GM19240 (cell line): ENCODE results near the gene ADSS1.

Source experiments
- DNase-seq: peaks from one replicate; pipeline ENCODE4 v3.0.0; 2011; ENCODE audit warnings: low spot score; ENCODE audit not compliant: insufficient read length

Gene ADSS1

GRCh38 chr14:104781271-104782077 is 57.4 kb downstream of the ADSS1 start:
- no peak for DNase-seq

- DNase-seq: no peak
Observed at GRCh38 chr14:104782086-104782807, 58.2 kb downstream of the ADSS1 start.

- DNase-seq: no peak
Observed at GRCh38 chr14:104782808-104783139, 58.7 kb downstream of the ADSS1 start.

- no peak for DNase-seq
Observed at GRCh38 chr14:104783484-104784217, 59.6 kb downstream of the ADSS1 start.

- DNase-seq: no peak
Observed at GRCh38 chr14:104784218-104784568, 60.2 kb downstream of the ADSS1 start.

- no peak for DNase-seq
Observed at GRCh38 chr14:104784846-104785707, 61.0 kb downstream of the ADSS1 start.

GRCh38 chr14:104785708-104786080 is 61.7 kb downstream of the ADSS1 start:
- no peak for DNase-seq

GRCh38 chr14:104786091-104786586 is 62.1 kb downstream of the ADSS1 start:
- no peak for DNase-seq

GRCh38 chr14:104786726-104787675 is 63.0 kb downstream of the ADSS1 start:
- no peak for DNase-seq

- DNase-seq: no peak
Observed at GRCh38 chr14:104787736-104788135, 63.7 kb downstream of the ADSS1 start.

GRCh38 chr14:104788161-104788818 is 64.3 kb downstream of the ADSS1 start:
- DNase-seq: no peak

- no peak for DNase-seq
Observed at GRCh38 chr14:104788873-104789663, 65.0 kb downstream of the ADSS1 start.

- no peak for DNase-seq
Observed at GRCh38 chr14:104789752-104790743, 66.0 kb downstream of the ADSS1 start.

GRCh38 chr14:104791425-104791824 is 67.4 kb downstream of the ADSS1 start:
- DNase-seq: no peak

- no peak for DNase-seq
Observed at GRCh38 chr14:104792101-104792884, 68.3 kb downstream of the ADSS1 start.

GRCh38 chr14:104792945-104793702 is 69.1 kb downstream of the ADSS1 start:
- DNase-seq: no peak
